Prostate gland (tissue), 2 donors: ENCODE measurements around the gene RMI2.

Experiments used
- POLR2AphosphoS5 ChIP-seq: sonication (generic); formaldehyde crosslinking; IDR thresholded peaks from one replicate; pipeline ENCODE4 v1.6.1; 2017; ENCODE audit warnings: antibody characterized with exemption
- TF ChIP-seq, protein P1 (sequence below), 4 experiments: fragments of 200-600 bp in 2 of 4; fragments of 450-650 bp in 2 of 4; sonication (generic) in 2 of 4; IDR thresholded peaks; 1 replicate in 3 of 4; 2 replicates in 1 of 4; pipeline ENCODE4 v1.5.1; 2016 to 2019; ENCODE audit warnings: antibody characterized with exemption in 4 of 4, mild to moderate bottlenecking in 2 of 4, moderate library complexity in 2 of 4

DNA sequence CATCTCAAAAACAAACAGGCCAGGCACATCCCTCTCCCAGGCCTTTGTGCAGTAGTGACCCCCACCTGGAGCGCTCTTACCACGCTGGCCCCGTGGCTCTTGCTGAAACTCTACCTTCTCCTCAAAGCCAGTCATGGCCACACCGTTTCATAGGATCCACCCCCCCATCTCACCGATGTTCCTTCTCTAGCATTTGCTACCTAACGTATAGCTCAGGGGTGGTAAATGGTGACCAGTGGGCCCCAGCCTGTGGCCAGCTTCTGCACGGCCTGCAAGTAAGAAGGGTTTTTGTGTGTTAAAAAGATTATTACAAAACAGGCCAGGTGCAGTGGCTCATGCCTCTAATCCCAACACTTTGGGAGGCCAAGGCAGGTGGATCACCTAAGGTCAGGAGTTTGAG lies 43.8 kb downstream of the RMI2 start:
- TF ChIP-seq, protein P1, sequence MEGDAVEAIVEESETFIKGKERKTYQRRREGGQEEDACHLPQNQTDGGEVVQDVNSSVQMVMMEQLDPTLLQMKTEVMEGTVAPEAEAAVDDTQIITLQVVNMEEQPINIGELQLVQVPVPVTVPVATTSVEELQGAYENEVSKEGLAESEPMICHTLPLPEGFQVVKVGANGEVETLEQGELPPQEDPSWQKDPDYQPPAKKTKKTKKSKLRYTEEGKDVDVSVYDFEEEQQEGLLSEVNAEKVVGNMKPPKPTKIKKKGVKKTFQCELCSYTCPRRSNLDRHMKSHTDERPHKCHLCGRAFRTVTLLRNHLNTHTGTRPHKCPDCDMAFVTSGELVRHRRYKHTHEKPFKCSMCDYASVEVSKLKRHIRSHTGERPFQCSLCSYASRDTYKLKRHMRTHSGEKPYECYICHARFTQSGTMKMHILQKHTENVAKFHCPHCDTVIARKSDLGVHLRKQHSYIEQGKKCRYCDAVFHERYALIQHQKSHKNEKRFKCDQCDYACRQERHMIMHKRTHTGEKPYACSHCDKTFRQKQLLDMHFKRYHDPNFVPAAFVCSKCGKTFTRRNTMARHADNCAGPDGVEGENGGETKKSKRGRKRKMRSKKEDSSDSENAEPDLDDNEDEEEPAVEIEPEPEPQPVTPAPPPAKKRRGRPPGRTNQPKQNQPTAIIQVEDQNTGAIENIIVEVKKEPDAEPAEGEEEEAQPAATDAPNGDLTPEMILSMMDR (IDR thresholded peaks at IDR 0.05), result no peak
- no peak for TF ChIP-seq POLR2AphosphoS5
